Gastroesophageal sphincter (tissue), 4 donors: ENCODE results near the gene CDC34. TPM values are rescaled to one million over a fixed set of nuclear protein-coding genes. Genes with fewer than 3 reads are reported as not detected.

ENCODE experiments used
- ATAC-seq: fragments of 150-250 bp; one replicate; pipeline ENCODE4 v1.9.1; 2016; ENCODE audit warnings: mild to moderate bottlenecking, moderate library complexity
- H3K27ac ChIP-seq, 4 donors: fragments of 200-600 bp; sonication (generic) in 3 of 4; 1 replicate in 3 of 4; 2 replicates in 1 of 4; pipeline ENCODE4 v1.5.1; 2016 to 2019
- H3K27me3 ChIP-seq: fragments of 200-600 bp; sonication (generic); one replicate; pipeline ENCODE4 v1.5.1; 2019
- H3K36me3 ChIP-seq, 2 donors: fragments of 200-600 bp; sonication (generic); one replicate each; pipeline ENCODE4 v1.5.1; 2019; ENCODE audit warnings: control low read depth in 1 of 2
- H3K4me1 ChIP-seq, 3 donors: fragments of 200-600 bp; sonication (generic); 1 replicate in 2 of 3; 2 replicates in 1 of 3; pipeline ENCODE4 v1.5.1; 2016 to 2019; ENCODE audit warnings: control low read depth in 2 of 3
- H3K4me3 ChIP-seq, 2 donors: fragments of 200-600 bp; sonication (generic); one replicate each; pipeline ENCODE4 v1.5.1; 2019; ENCODE audit warnings: mild to moderate bottlenecking in 1 of 2, moderate library complexity in 1 of 2
- H3K9me3 ChIP-seq, 3 donors: fragments of 200-600 bp; sonication (generic); one replicate each; pipeline ENCODE4 v1.5.1; 2017 to 2019; ENCODE audit warnings: control low read depth in 2 of 3
- CTCF ChIP-seq, 4 experiments: fragments of 200-600 bp in 2 of 4; fragments of 450-650 bp in 2 of 4; sonication (generic) in 1 of 4; IDR thresholded peaks; one replicate each; pipeline ENCODE4 v1.5.1; 2017 to 2019; ENCODE audit warnings: antibody characterized with exemption in 4 of 4, mild to moderate bottlenecking in 2 of 4, moderate library complexity in 2 of 4
- EP300 ChIP-seq: sonication (generic); formaldehyde crosslinking; IDR thresholded peaks from one replicate; pipeline ENCODE4 v1.6.1; 2017; ENCODE audit warnings: antibody characterized with exemption, mild to moderate bottlenecking
- POLR2A ChIP-seq, 2 donors: fragments of 450-650 bp; IDR thresholded peaks; one replicate each; pipeline ENCODE4 v1.6.1; 2017; ENCODE audit warnings: antibody characterized with exemption in 2 of 2, mild to moderate bottlenecking in 2 of 2, moderate library complexity in 1 of 2
- POLR2AphosphoS5 ChIP-seq: sonication (generic); formaldehyde crosslinking; IDR thresholded peaks from one replicate; pipeline ENCODE4 v1.6.1; 2017; ENCODE audit warnings: antibody characterized with exemption
- WGBS, 2 donors: methylation state at CpG; one replicate each; pipeline ENCODE4 v1.1.5; 2018; ENCODE audit warnings: low coverage in 1 of 2; 5-methylcytosine and 5-hydroxymethylcytosine counted together
- total RNA-seq, 4 donors: library from RNA; depleted of rRNA; stranded (reverse); fragments of >200 nt; gene quantifications; one replicate each; pipeline ENCODE4 v1.1.0, GENCODE V29; 2016

The CDC34 gene
- total RNA-seq, 4 donors from 2014 or later: 43.2 to 86.9 (median 70.2) TPM

- ATAC-seq: no peak
- H3K27ac ChIP-seq: no peak overlapping the region
- no peaks in the 10 kb centered on the region for H3K9me3 ChIP-seq
- H3K4me3 ChIP-seq: no peak overlapping the region
- H3K4me1 ChIP-seq: peaks cover 0 to 47% (median 22%) of the 10 kb centered on the region in 3 donors
- H3K36me3 ChIP-seq: peaks cover 0 to 68% of the 10 kb centered on the region in 2 donors
- WGBS, 2 donors: 98% methylated on average over 10 of the region's 46 CpGs; no CpG with 5 or more reads in 1 of the 2 donors
- H3K27me3 ChIP-seq: peaks cover 5% of the 10 kb centered on the region
- TF ChIP-seq CTCF (IDR thresholded peaks at IDR 0.05): no peak
- TF ChIP-seq POLR2AphosphoS5: no peak
- TF ChIP-seq POLR2A (IDR thresholded peaks at IDR 0.05): no peak
- no peak for TF ChIP-seq EP300
These were observed 47.7 kb downstream of the CDC34 start for GRCh38 chr19:579111-579841.

GRCh38 chr19:579842-580155 is 48.2 kb downstream of the CDC34 start:
- Histone ChIP-seq H3K27me3 (peaks cover 10% of the 10 kb centered on the region), H3K4me3 (no peak overlapping the region), H3K27ac (no peak overlapping the region), H3K4me1 (peaks cover 0 to 44% (median 16%) of the 10 kb centered on the region in 3 donors), H3K36me3 (peaks cover 0 to 68% of the 10 kb centered on the region in 2 donors), H3K9me3 (no peaks in the 10 kb centered on the region)
- no peak for ATAC-seq
- WGBS, 2 donors: 60% methylated on average over 1 of the region's 11 CpGs; no CpG with 5 or more reads in 1 of the 2 donors
- no peak for TF ChIP-seq CTCF (IDR thresholded peaks at IDR 0.05)
- no peak for TF ChIP-seq EP300

GRCh38 chr19:580274-580835 is 48.8 kb downstream of the CDC34 start:
- Histone ChIP-seq H3K27ac (no peak overlapping the region), H3K9me3 (no peaks in the 10 kb centered on the region), H3K36me3 (peaks cover 0 to 68% of the 10 kb centered on the region in 2 donors), H3K4me1 (peaks cover 0 to 38% (median 11%) of the 10 kb centered on the region in 3 donors), H3K27me3 (peaks cover 16% of the 10 kb centered on the region), H3K4me3 (no peak overlapping the region)
- TF ChIP-seq CTCF (IDR thresholded peaks at IDR 0.05) (no peak), POLR2AphosphoS5 (no peak), POLR2A (IDR thresholded peaks at IDR 0.05) (no peak), EP300 (no peak)
- WGBS, 2 donors: no CpG with 5 or more reads among the region's 22 CpGs
- no peak for ATAC-seq

GRCh38 chr19:581399-582111 is 50.0 kb downstream of the CDC34 start:
- ATAC-seq: no peak

More at GRCh38 chr19:581399-582111, 50.0 kb downstream of the CDC34 start:
- Histone ChIP-seq H3K4me1 (peaks cover 0 to 26% (median 0%) of the 10 kb centered on the region in 3 donors), H3K36me3 (peaks cover 0 to 68% of the 10 kb centered on the region in 2 donors), H3K9me3 (no peaks in the 10 kb centered on the region), H3K4me3 (no peak overlapping the region), H3K27me3 (peaks cover 28% of the 10 kb centered on the region), H3K27ac (no peak overlapping the region)
- TF ChIP-seq CTCF (IDR thresholded peaks at IDR 0.05) (no peak), EP300 (no peak), POLR2AphosphoS5 (no peak), POLR2A (IDR thresholded peaks at IDR 0.05) (no peak)
- no CpG with 5 or more reads among the region's 40 CpGs for WGBS, 2 donors
